ENCODE measurements around the gene MIXL1.

DNA sequence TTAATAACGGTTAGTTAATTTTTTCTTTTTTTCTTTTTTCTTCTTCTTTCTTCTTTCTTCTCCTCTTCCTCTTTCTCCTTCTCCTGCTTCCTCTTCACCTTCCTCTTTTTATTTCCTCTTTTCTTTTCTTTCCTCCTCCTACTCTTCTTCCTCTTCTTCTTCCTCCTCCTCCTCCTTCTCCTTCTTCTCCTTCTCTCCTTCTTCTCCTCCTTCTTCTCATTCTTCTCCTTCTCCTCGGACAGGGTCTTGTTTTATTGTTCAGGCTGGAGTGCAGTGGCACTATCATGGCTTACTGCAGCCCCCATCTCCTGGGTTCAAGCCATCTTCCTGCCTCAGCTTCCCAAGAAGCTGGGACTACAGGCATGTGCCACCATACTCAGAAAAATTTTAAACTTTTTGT, 23.5 kb upstream of the MIXL1 start:
- TF ChIP-seq, protein P1, sequence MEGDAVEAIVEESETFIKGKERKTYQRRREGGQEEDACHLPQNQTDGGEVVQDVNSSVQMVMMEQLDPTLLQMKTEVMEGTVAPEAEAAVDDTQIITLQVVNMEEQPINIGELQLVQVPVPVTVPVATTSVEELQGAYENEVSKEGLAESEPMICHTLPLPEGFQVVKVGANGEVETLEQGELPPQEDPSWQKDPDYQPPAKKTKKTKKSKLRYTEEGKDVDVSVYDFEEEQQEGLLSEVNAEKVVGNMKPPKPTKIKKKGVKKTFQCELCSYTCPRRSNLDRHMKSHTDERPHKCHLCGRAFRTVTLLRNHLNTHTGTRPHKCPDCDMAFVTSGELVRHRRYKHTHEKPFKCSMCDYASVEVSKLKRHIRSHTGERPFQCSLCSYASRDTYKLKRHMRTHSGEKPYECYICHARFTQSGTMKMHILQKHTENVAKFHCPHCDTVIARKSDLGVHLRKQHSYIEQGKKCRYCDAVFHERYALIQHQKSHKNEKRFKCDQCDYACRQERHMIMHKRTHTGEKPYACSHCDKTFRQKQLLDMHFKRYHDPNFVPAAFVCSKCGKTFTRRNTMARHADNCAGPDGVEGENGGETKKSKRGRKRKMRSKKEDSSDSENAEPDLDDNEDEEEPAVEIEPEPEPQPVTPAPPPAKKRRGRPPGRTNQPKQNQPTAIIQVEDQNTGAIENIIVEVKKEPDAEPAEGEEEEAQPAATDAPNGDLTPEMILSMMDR (IDR thresholded peaks at IDR 0.05; ENCODE audit: low read depth, low read length): no peak
- TF ChIP-seq POLR2A (IDR thresholded peaks at IDR 0.05; ENCODE audit: extremely low read depth, insufficient read length): no peak
- TF ChIP-seq, protein P2, sequence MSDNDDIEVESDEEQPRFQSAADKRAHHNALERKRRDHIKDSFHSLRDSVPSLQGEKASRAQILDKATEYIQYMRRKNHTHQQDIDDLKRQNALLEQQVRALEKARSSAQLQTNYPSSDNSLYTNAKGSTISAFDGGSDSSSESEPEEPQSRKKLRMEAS (IDR thresholded peaks at IDR 0.05; ENCODE audit: low read depth, low read length): no peak

Measured in NB4 (cell line).